ENCODE results near the gene HFM1.

HFM1 gene

DNA sequence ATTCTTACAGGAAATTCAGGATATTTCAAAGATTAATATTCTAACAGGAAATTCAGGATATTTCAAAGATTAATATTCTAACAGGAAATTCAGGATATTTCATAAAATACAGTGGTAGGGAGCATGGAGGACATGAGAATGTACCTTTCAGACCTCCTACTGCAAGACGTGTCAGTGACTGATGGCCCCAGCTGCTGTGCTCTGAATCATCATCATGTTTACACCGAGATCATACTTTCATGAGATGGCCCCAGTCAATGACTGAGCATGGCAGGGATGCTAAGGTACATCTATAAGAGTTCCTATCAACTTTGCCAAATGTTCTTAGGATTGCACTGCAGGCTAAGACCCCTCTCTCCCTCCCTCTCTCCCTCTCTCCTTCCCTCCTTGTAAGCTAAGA, 69.0 kb downstream of the HFM1 start:
- TF ChIP-seq EZH2phosphoT487 (IDR thresholded peaks at IDR 0.05; ENCODE audit: borderline replicate concordance): no peak
- TF ChIP-seq, protein P1, sequence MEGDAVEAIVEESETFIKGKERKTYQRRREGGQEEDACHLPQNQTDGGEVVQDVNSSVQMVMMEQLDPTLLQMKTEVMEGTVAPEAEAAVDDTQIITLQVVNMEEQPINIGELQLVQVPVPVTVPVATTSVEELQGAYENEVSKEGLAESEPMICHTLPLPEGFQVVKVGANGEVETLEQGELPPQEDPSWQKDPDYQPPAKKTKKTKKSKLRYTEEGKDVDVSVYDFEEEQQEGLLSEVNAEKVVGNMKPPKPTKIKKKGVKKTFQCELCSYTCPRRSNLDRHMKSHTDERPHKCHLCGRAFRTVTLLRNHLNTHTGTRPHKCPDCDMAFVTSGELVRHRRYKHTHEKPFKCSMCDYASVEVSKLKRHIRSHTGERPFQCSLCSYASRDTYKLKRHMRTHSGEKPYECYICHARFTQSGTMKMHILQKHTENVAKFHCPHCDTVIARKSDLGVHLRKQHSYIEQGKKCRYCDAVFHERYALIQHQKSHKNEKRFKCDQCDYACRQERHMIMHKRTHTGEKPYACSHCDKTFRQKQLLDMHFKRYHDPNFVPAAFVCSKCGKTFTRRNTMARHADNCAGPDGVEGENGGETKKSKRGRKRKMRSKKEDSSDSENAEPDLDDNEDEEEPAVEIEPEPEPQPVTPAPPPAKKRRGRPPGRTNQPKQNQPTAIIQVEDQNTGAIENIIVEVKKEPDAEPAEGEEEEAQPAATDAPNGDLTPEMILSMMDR (conservative IDR thresholded peaks at IDR 0.05; ENCODE audit: low read length): no peak
- Histone ChIP-seq H3K4me2 (ENCODE audit: low read depth, low read length, poor library complexity, severe bottlenecking) (no peak overlapping the region), H3K9me3 (ENCODE audit: insufficient read depth, low read depth, low read length) (no peaks in the 10 kb centered on the region), H3F3A (ENCODE audit: low read depth) (no peaks in the 10 kb centered on the region), H3K9ac (ENCODE audit: low read depth, low read length, poor library complexity, severe bottlenecking) (no peak overlapping the region), H2AFZ (ENCODE audit: low read length) (no peak overlapping the region), H3K9me2 (replicated peaks; ENCODE audit: low read depth, low read length) (no peaks in the 10 kb centered on the region), H3K27me3 (ENCODE audit: insufficient read depth, low read length, poor library complexity, severe bottlenecking) (no peaks in the 10 kb centered on the region), H3K79me2 (ENCODE audit: insufficient read depth, low read length) (no peaks in the 10 kb centered on the region), H3K4me3 (ENCODE audit: low read length, poor library complexity, severe bottlenecking) (no peak overlapping the region), H3K4me1 (ENCODE audit: insufficient read depth, low read length, poor library complexity, severe bottlenecking) (no peaks in the 10 kb centered on the region), H3K36me3 (ENCODE audit: insufficient read depth, low read length) (no peaks in the 10 kb centered on the region), H4K20me1 (ENCODE audit: insufficient read depth, low read length, poor library complexity, severe bottlenecking) (no peaks in the 10 kb centered on the region)

DNA sequence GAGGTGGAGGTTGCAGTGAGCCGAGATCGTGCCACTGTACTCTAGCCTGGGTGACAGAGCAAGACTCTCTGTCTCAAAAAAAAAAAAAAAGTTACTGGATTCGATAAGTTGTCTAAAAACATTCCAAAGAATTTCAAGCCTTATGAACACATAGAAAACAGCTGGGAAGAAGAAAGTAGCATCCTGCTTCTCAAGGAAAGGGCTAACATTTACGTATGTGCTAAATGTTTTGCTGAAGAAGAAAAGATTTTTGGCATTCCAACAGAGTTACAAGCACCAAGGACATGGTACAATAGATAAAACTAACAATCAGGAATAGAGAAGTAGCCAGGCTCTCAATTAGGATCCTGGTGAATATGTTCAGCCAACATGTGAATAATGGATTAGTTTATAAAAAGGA, 69.8 kb downstream of the HFM1 start:
- H3F3A ChIP-seq (ENCODE audit: low read depth): no peaks in the 10 kb centered on the region

DNA sequence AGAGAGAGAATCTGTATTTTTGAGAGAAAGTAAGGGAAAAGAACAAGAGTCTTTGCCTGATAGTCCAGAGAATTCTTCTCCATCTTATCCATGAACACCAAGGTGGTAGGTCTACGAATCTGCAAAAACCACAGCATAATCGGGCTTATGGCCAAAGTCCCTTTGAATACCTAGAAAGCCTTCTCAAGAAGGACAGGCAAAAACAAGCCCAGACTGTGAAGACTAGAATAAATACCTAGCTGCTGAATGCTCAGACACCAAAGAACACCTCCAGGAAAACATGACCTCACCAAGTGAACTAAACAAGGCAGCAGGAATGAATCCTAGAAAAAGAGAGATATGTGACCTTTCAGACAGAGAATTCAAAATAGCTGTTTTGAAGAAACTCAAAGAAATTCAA, 79.2 kb downstream of the HFM1 start:
- Histone ChIP-seq H3K9ac (ENCODE audit: low read depth, low read length, poor library complexity, severe bottlenecking) (no peak overlapping the region), H2AFZ (ENCODE audit: low read length) (no peak overlapping the region), H3F3A (ENCODE audit: low read depth) (no peaks in the 10 kb centered on the region), H3K9me2 (replicated peaks; ENCODE audit: low read depth, low read length) (no peaks in the 10 kb centered on the region), H3K27me3 (ENCODE audit: insufficient read depth, low read length, poor library complexity, severe bottlenecking) (no peaks in the 10 kb centered on the region), H3K4me2 (ENCODE audit: low read depth, low read length, poor library complexity, severe bottlenecking) (no peak overlapping the region), H3K79me2 (ENCODE audit: insufficient read depth, low read length) (no peaks in the 10 kb centered on the region), H3K36me3 (ENCODE audit: insufficient read depth, low read length) (no peaks in the 10 kb centered on the region), H3K4me1 (ENCODE audit: insufficient read depth, low read length, poor library complexity, severe bottlenecking) (no peaks in the 10 kb centered on the region), H3K9me3 (ENCODE audit: insufficient read depth, low read depth, low read length) (no peaks in the 10 kb centered on the region), H3K4me3 (ENCODE audit: low read length, poor library complexity, severe bottlenecking) (no peak overlapping the region), H4K20me1 (ENCODE audit: insufficient read depth, low read length, poor library complexity, severe bottlenecking) (no peaks in the 10 kb centered on the region)
- TF ChIP-seq, protein P1 (conservative IDR thresholded peaks at IDR 0.05; ENCODE audit: low read length): no peak
- TF ChIP-seq EZH2phosphoT487 (IDR thresholded peaks at IDR 0.05; ENCODE audit: borderline replicate concordance): no peak

More for the DNA sequence above, 69.8 kb downstream of the HFM1 start:
- no peaks in the 10 kb centered on the region for H4K20me1 ChIP-seq (ENCODE audit: insufficient read depth, low read length, poor library complexity, severe bottlenecking)
- no peaks in the 10 kb centered on the region for H3K4me1 ChIP-seq (ENCODE audit: insufficient read depth, low read length, poor library complexity, severe bottlenecking)
- no peaks in the 10 kb centered on the region for H3K79me2 ChIP-seq (ENCODE audit: insufficient read depth, low read length)
- H3K9me2 ChIP-seq (replicated peaks; ENCODE audit: low read depth, low read length): no peaks in the 10 kb centered on the region
- H3K9me3 ChIP-seq (ENCODE audit: insufficient read depth, low read depth, low read length): no peaks in the 10 kb centered on the region
- no peak for TF ChIP-seq EZH2phosphoT487 (IDR thresholded peaks at IDR 0.05; ENCODE audit: borderline replicate concordance)
- TF ChIP-seq, protein P1 (conservative IDR thresholded peaks at IDR 0.05; ENCODE audit: low read length): no peak
- no peak overlapping the region for H3K4me2 ChIP-seq (ENCODE audit: low read depth, low read length, poor library complexity, severe bottlenecking)
- no peak overlapping the region for H3K9ac ChIP-seq (ENCODE audit: low read depth, low read length, poor library complexity, severe bottlenecking)
- no peak overlapping the region for H3K4me3 ChIP-seq (ENCODE audit: low read length, poor library complexity, severe bottlenecking)
- H3K27me3 ChIP-seq (ENCODE audit: insufficient read depth, low read length, poor library complexity, severe bottlenecking): no peaks in the 10 kb centered on the region
- H3K36me3 ChIP-seq (ENCODE audit: insufficient read depth, low read length): no peaks in the 10 kb centered on the region
- no peak overlapping the region for H2AFZ ChIP-seq (ENCODE audit: low read length)

All from Loucy (cell line).